A549 (cell line): ENCODE data around the gene EPHB1. TPM values are rescaled to one million over a fixed set of nuclear protein-coding genes. Genes with fewer than 3 reads are reported as not detected.

Source experiments
- ATAC-seq, 2 experiments: fragments of 200-7000 bp in 1 of 2; fragments of >200 bp in 1 of 2; cut with Nextera tagmentation in 1 of 2; cut with Tn5 transposase in 1 of 2; 3 replicates each; pipeline versions ENCODE4 v1.8.0 to v1.9.1; 2018 to 2020; ENCODE audit warnings: mild to moderate bottlenecking in 1 of 2, moderate library complexity in 1 of 2
- CTCF ChIA-PET: fragments of 300-600 bp; sonication (Branson Sonifier 250); formaldehyde crosslinking; extraction: SDS; loops from one replicate; lab custom pipeline; 2021; ENCODE audit warnings: antibody characterized with exemption, inconsistent platforms; lab: Yijun Ruan, JAX
- POLR2A ChIA-PET: fragments of 350-600 bp; formaldehyde crosslinking; extraction: SDS; loops from one replicate; lab custom pipeline; 2021; ENCODE audit warnings: antibody characterized with exemption, inconsistent platforms; lab: Yijun Ruan, JAX
- DNase-seq, 2 experiments: peaks; one replicate each; pipeline versions ENCODE4 v3.0.0 to v3.0.0-alpha.2; 2011 to 2016; ENCODE audit warnings: low read depth in 1 of 2, low spot score in 1 of 2
- FAIRE-seq: peaks from 2 replicates; lab custom pipeline; 2011; peaks lifted over from hg19 to GRCh38; lab: Jason Lieb, UNC
- H3K27ac ChIP-seq, 2 experiments: fragments of >200 bp; sonication (Bioruptor Twin); formaldehyde crosslinking; 3 replicates each; pipeline ENCODE4 v1.5.1; 2016 to 2017
- H3K4me1 ChIP-seq: fragments of >200 bp; sonication (Bioruptor Twin); formaldehyde crosslinking; 3 replicates; pipeline ENCODE4 v1.6.1; 2016
- H3K4me2 ChIP-seq: fragments of >200 bp; sonication (Bioruptor Twin); formaldehyde crosslinking; 3 replicates; pipeline ENCODE4 v1.6.1; 2016
- H3K4me3 ChIP-seq: fragments of >200 bp; sonication (Bioruptor Twin); formaldehyde crosslinking; 3 replicates; pipeline ENCODE4 v1.5.1; 2016
- H3K9me3 ChIP-seq: fragments of >200 bp; sonication (Bioruptor Twin); formaldehyde crosslinking; 3 replicates; pipeline ENCODE4 v1.6.1; 2016
- CBX2 ChIP-seq: fragments of 200-600 bp; sonication (generic); IDR thresholded peaks from 2 replicates; pipeline ENCODE4 v1.6.1; 2016; ENCODE audit warnings: low read depth, mild to moderate bottlenecking, borderline replicate concordance
- CBX8 ChIP-seq: fragments of 200-600 bp; sonication (generic); IDR thresholded peaks from 2 replicates; pipeline ENCODE4 v1.6.1; 2016
- CEBPB ChIP-seq, 2 experiments: fragments of >200 bp in 1 of 2; sonication (Bioruptor Twin) in 1 of 2; formaldehyde crosslinking in 1 of 2; IDR thresholded peaks; 2 replicates each; pipeline ENCODE4 v1.6.1; 2012 to 2016
- E2F6 ChIP-seq: IDR thresholded peaks from 2 replicates; pipeline ENCODE4 v1.6.1; 2012; ENCODE audit warnings: low read depth, borderline replicate concordance
- EHF ChIP-seq: fragments of 250-450 bp; sonication (Bioruptor Pico); IDR thresholded peaks from 2 replicates; pipeline ENCODE4 v1.5.0; 2020; ENCODE audit warnings: mild to moderate bottlenecking
- EHMT2 ChIP-seq: fragments of 200-600 bp; sonication (generic); IDR thresholded peaks from 2 replicates; pipeline ENCODE4 v1.6.1; 2016; ENCODE audit warnings: antibody characterized with exemption, low read depth, mild to moderate bottlenecking, moderate library complexity
- FOSL2 ChIP-seq, 2 experiments: fragments of 450-650 bp in 1 of 2; fragments of >200 bp in 1 of 2; sonication (Bioruptor Twin) in 1 of 2; formaldehyde crosslinking; IDR thresholded peaks; 2 replicates each; pipeline versions ENCODE4 v1.5.0 to v1.6.1; 2016 to 2020; ENCODE audit warnings: mild to moderate bottlenecking in 1 of 2, moderate library complexity in 1 of 2
- GATA3 ChIP-seq: IDR thresholded peaks from 2 replicates; pipeline ENCODE4 v1.6.1; 2012; ENCODE audit warnings: borderline replicate concordance
- HDAC2 ChIP-seq: fragments of 200-600 bp; sonication (generic); IDR thresholded peaks from 2 replicates; pipeline ENCODE4 v1.6.1; 2016
- HEYL ChIP-seq: fragments of 250-450 bp; sonication (Bioruptor Pico); IDR thresholded peaks from 2 replicates; pipeline ENCODE4 v1.8.0; 2021; ENCODE audit warnings: mild to moderate bottlenecking, moderate library complexity
- JUN ChIP-seq, 2 experiments: fragments of >200 bp; sonication (Bioruptor Twin); formaldehyde crosslinking; IDR thresholded peaks; 2 replicates in 1 of 2; 3 replicates in 1 of 2; pipeline ENCODE4 v1.6.1; 2016 to 2017
- JUNB ChIP-seq: fragments of >200 bp; sonication (Bioruptor Twin); formaldehyde crosslinking; IDR thresholded peaks from 2 replicates; pipeline ENCODE4 v1.6.1; 2016
- MAFK ChIP-seq: fragments of 450-650 bp; IDR thresholded peaks from 2 replicates; pipeline ENCODE4 v1.6.1; 2014; ENCODE audit not compliant: partially characterized antibody
- MAZ ChIP-seq: fragments of 150-350 bp; IDR thresholded peaks from 2 replicates; pipeline ENCODE4 v1.6.1; 2014; ENCODE audit warnings: antibody characterized with exemption, low read depth, low read length, borderline replicate concordance
- RAD21 ChIP-seq, 2 experiments: fragments of >200 bp in 1 of 2; sonication (Bioruptor Twin) in 1 of 2; formaldehyde crosslinking in 1 of 2; IDR thresholded peaks in 1 of 2; conservative IDR thresholded peaks in 1 of 2; 2 replicates in 1 of 2; 3 replicates in 1 of 2; pipeline ENCODE4 v1.6.1; 2012 to 2018; ENCODE audit warnings: inconsistent platforms in 1 of 2
- RFX5 ChIP-seq: fragments of 450-650 bp; IDR thresholded peaks from 2 replicates; pipeline ENCODE4 v1.7.1; 2014; ENCODE audit warnings: antibody characterized with exemption, mild to moderate bottlenecking, moderate library complexity
- WGBS: methylation state at CpG from one replicate; pipeline ENCODE4 v1.1.6; 2017; ENCODE audit errors: missing lambda C conversion rate; 5-methylcytosine and 5-hydroxymethylcytosine counted together
- polyA plus RNA-seq, 4 experiments: library from polyadenylated mRNA; depleted of rRNA in 3 of 4; stranded (reverse); fragments of >200 nt; fragmentation: RNase III in 1 of 4; extraction: RNeasy Plus Mini Kit Qiagen cat#74134 plus additional on column Dnase treatment in 1 of 4; gene quantifications; 2 replicates in 3 of 4; 3 replicates in 1 of 4; pipeline ENCODE4 v1.2.3, GENCODE V29; 2011 to 2017
- TF ChIP-seq, protein P1 (sequence below): fragments of 200-600 bp; sonication (generic); IDR thresholded peaks from 2 replicates; pipeline ENCODE4 v1.6.1; 2016; ENCODE audit warnings: antibody characterized with exemption, mild to moderate bottlenecking, moderate library complexity

Gene EPHB1
- polyA plus RNA-seq, 2 of the 4 experiments (the other 2 are of a cell fraction), result 0.18 to 0.21 TPM

DNA sequence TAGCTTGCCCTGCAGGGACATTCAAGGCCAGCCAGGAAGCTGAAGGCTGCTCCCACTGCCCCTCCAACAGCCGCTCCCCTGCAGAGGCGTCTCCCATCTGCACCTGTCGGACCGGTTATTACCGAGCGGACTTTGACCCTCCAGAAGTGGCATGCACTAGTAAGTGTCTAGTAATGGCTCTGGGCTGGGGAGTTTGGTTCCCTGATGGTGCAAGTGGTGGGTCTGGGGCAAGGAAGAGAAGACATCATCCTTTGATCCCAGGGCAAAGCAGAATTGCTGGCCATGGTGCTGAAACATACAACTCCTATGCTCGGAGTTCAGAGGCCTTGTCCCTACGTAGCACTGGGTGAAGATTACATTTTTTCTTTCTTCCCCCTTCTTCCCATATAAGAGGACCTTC, 311.4 kb downstream of the EPHB1 start:
- Histone ChIP-seq H3K4me2 (no peak overlapping the region), H3K27ac (no peak overlapping the region), H3K9me3 (no peaks in the 10 kb centered on the region), H3K4me3 (no peak overlapping the region), H3K4me1 (no peaks in the 10 kb centered on the region)
- ATAC-seq, result peak in 1 of 2 experiments; percentile 54; a peak in 1 of 6 replicates
- peak in 1 of 2 experiments; percentile 2 for DNase-seq
- no peak for FAIRE-seq
- WGBS, result 11% methylated on average over 5 of the region's 8 CpGs
- ChIA-PET POLR2A (no interaction called here), CTCF (no interaction called here)
- TF ChIP-seq EHMT2 (0 out of 2 replicates have a peak, but pooled peaks have one; percentile 56), E2F6 (no peak)
- TF ChIP-seq, protein P1, sequence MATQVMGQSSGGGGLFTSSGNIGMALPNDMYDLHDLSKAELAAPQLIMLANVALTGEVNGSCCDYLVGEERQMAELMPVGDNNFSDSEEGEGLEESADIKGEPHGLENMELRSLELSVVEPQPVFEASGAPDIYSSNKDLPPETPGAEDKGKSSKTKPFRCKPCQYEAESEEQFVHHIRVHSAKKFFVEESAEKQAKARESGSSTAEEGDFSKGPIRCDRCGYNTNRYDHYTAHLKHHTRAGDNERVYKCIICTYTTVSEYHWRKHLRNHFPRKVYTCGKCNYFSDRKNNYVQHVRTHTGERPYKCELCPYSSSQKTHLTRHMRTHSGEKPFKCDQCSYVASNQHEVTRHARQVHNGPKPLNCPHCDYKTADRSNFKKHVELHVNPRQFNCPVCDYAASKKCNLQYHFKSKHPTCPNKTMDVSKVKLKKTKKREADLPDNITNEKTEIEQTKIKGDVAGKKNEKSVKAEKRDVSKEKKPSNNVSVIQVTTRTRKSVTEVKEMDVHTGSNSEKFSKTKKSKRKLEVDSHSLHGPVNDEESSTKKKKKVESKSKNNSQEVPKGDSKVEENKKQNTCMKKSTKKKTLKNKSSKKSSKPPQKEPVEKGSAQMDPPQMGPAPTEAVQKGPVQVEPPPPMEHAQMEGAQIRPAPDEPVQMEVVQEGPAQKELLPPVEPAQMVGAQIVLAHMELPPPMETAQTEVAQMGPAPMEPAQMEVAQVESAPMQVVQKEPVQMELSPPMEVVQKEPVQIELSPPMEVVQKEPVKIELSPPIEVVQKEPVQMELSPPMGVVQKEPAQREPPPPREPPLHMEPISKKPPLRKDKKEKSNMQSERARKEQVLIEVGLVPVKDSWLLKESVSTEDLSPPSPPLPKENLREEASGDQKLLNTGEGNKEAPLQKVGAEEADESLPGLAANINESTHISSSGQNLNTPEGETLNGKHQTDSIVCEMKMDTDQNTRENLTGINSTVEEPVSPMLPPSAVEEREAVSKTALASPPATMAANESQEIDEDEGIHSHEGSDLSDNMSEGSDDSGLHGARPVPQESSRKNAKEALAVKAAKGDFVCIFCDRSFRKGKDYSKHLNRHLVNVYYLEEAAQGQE, result peak; percentile 91

GRCh38 chr3:135107043-135107442, 312.0 kb downstream of the EPHB1 start:
- ATAC-seq (no peak), FAIRE-seq (no peak), DNase-seq (no peak)
- Histone ChIP-seq H3K27ac (no peak overlapping the region), H3K4me3 (no peak overlapping the region), H3K4me2 (no peak overlapping the region), H3K9me3 (no peaks in the 10 kb centered on the region), H3K4me1 (no peaks in the 10 kb centered on the region)
- CTCF ChIA-PET, result no interaction called here
- TF ChIP-seq CBX2 (no peak), MAFK (no peak), FOSL2 (IDR thresholded peaks at IDR 0.05) (no peak), FOSL2 (CRISPR knock-in tag; IDR thresholded peaks at IDR 0.05) (no peak), E2F6 (no peak), HEYL (CRISPR knock-in tag) (no peak), EHF (CRISPR knock-in tag) (no peak)
- POLR2A ChIA-PET, result no interaction called here
- 0% methylated on average over 2 of the region's 2 CpGs for WGBS

- H3K4me2 ChIP-seq, result no peak overlapping the region
- TF ChIP-seq HDAC2 (no peak), CEBPB (IDR thresholded peaks at IDR 0.05) (no peak), HEYL (CRISPR knock-in tag) (no peak), JUN (IDR thresholded peaks at IDR 0.05) (no peak), GATA3 (no peak), RFX5 (no peak), MAZ (no peak), JUNB (no peak), CBX8 (no peak), RAD21 (conservative IDR thresholded peaks at IDR 0.05 in 1 of 2, IDR thresholded peaks at IDR 0.05 in 1 of 2) (no peak)
- DNase-seq, result no peak
- no peak for ATAC-seq
- ChIA-PET POLR2A (no interaction called here), CTCF (interaction anchor here (1.1 kb wide), 1 partner anchor 12 kb away, joined by 5 read pairs; no protein-coding TSS in a partner anchor)
- H3K4me1 ChIP-seq, result no peaks in the 10 kb centered on the region
- no peak for FAIRE-seq
- no peaks in the 10 kb centered on the region for H3K9me3 ChIP-seq
- H3K27ac ChIP-seq, result no peak overlapping the region
- WGBS, result 9% methylated on average over 8 of the region's 8 CpGs
- H3K4me3 ChIP-seq, result no peak overlapping the region
Observed at GRCh38 chr3:135109681-135110080, 314.6 kb downstream of the EPHB1 start.
